Panc1 (cell line): ENCODE data around the gene TAF6L. TPM values are rescaled to one million over a fixed set of nuclear protein-coding genes. Genes with fewer than 3 reads are reported as not detected.
"Not testable (repeated sequence)": the region's sequence is repeated elsewhere in the genome, so short reads cannot be mapped to it uniquely, and the experiment has no call there.

Experiments used
- ATAC-seq: fragments of 200-7000 bp; cut with Tn5 transposase; 2 replicates; pipeline ENCODE4 v1.9.1; 2020; ENCODE audit warnings: mild to moderate bottlenecking, moderate library complexity
- BruUV-seq: library from RNA; stranded (reverse); fragments of 400-500 nt; replicated peaks from 2 replicates; lab custom pipeline; 2021; lab: Mats Ljungman, UMichigan
- CTCF ChIA-PET: fragments of 300-600 bp; sonication (Branson Sonifier 250); formaldehyde crosslinking; loops from one replicate; lab custom pipeline; 2022; ENCODE audit warnings: antibody characterized with exemption; lab: Charles Lee
- POLR2A ChIA-PET: fragments of 300-600 bp; sonication (Branson Sonifier 250); formaldehyde crosslinking; loops from one replicate; lab custom pipeline; 2022; ENCODE audit warnings: antibody characterized with exemption; lab: Charles Lee
- DNase-seq: peaks from one replicate; pipeline ENCODE4 v3.0.0-alpha.2; 2010; ENCODE audit warnings: low read depth, low spot score
- H3K27ac ChIP-seq: 2 replicates; pipeline ENCODE4 v1.5.1; 2011; ENCODE audit warnings: mild to moderate bottlenecking, low read length, inconsistent platforms
- H3K27me3 ChIP-seq: fragments of 200-500 bp; sonication (Bioruptor generic); 2 replicates; pipeline ENCODE4 v1.6.0; 2014; ENCODE audit warnings: low read length, inconsistent platforms; ENCODE audit not compliant: control insufficient read depth, insufficient read depth
- H3K36me3 ChIP-seq: fragments of 200-500 bp; sonication (Bioruptor generic); 2 replicates; pipeline ENCODE4 v1.5.1; 2014; ENCODE audit warnings: inconsistent platforms, mild to moderate bottlenecking, low read length, moderate library complexity; ENCODE audit not compliant: control insufficient read depth, insufficient read depth
- H3K4me1 ChIP-seq: 2 replicates; pipeline ENCODE4 v1.5.1; 2011; ENCODE audit warnings: inconsistent platforms, mild to moderate bottlenecking, low read length, moderate library complexity; ENCODE audit not compliant: control insufficient read depth, insufficient read depth
- H3K4me3 ChIP-seq, 2 experiments: 2 replicates each; pipeline ENCODE4 v1.5.1; 2011 to 2012; ENCODE audit warnings: low read depth in 2 of 2, low read length in 2 of 2, mild to moderate bottlenecking in 2 of 2, inconsistent platforms in 1 of 2, moderate library complexity in 1 of 2
- H3K9me3 ChIP-seq: fragments of 200-500 bp; sonication (Bioruptor generic); 2 replicates; pipeline ENCODE4 v1.5.1; 2014; ENCODE audit warnings: low read depth, mild to moderate bottlenecking, inconsistent platforms, low read length, moderate library complexity; ENCODE audit not compliant: control insufficient read depth, insufficient read depth
- CTCF ChIP-seq: fragments of 450-650 bp; IDR thresholded peaks from 2 replicates; pipeline ENCODE4 v1.5.1; 2017; ENCODE audit warnings: mild to moderate bottlenecking
- POLR2AphosphoS5 ChIP-seq: IDR thresholded peaks from 2 replicates; pipeline ENCODE4 v1.6.1; 2012; ENCODE audit warnings: mild to moderate bottlenecking, low read depth, low read length, moderate library complexity
- REST ChIP-seq, 2 experiments: IDR thresholded peaks; 2 replicates each; pipeline ENCODE4 v1.6.1; 2011 to 2012; ENCODE audit warnings: low read depth in 2 of 2, control low read depth in 1 of 2, low read length in 1 of 2, mild to moderate bottlenecking in 1 of 2, moderate library complexity in 1 of 2; ENCODE audit not compliant: insufficient read depth in 1 of 2
- SIN3A ChIP-seq: IDR thresholded peaks from 2 replicates; pipeline ENCODE4 v1.6.1; 2012; ENCODE audit warnings: low read depth, mild to moderate bottlenecking, low read length, moderate library complexity, borderline replicate concordance; ENCODE audit not compliant: insufficient read depth
- TCF7L2 ChIP-seq: IDR thresholded peaks from 2 replicates; pipeline ENCODE4 v1.6.1; 2011; ENCODE audit warnings: mild to moderate bottlenecking, low read depth, low read length, inconsistent platforms
- in situ Hi-C: cut with HindIII; loops from 2 replicates; pipeline ENCODE4 v1.10.0; 2016; ENCODE audit warnings: low sequenced_read_pairs, low pct_unique_long_range_greater_than_20kb
- intact Hi-C: fragments of 100-400 bp; cut with micrococcal nuclease; formaldehyde crosslinking; loops from one replicate; pipeline ENCODE4 v1.10.0; 2022; ENCODE audit not compliant: unreplicated experiment
- total RNA-seq: library from RNA; stranded (reverse); gene quantifications from one replicate; pipeline ENCODE4 v1.2.1, GENCODE V29; 2021; ENCODE audit not compliant: unreplicated experiment

Gene TAF6L
- total RNA-seq, 1 experiment from 2014 or later: 32.6 TPM

GRCh38 chr11:62728171-62728988, 42.8 kb upstream of the TAF6L start, which contains the start of gene TTC9C:
TTC9C (plus strand) TSS chr11:62728486; CDS start chr11:62728849, 363 bp downstream.
- in situ Hi-C loops: no loop called here

GRCh38 chr11:62730076-62730475, 41.1 kb upstream of the TAF6L start:
- Histone ChIP-seq H3K27ac (peak overlapping the region; percentile 46), H3K36me3 (peaks cover 12% of the 10 kb centered on the region), H3K4me3 (peak overlapping the region; percentile 68 to 100)
- BruUV-seq, intact Hi-C loops, DNase-seq, H3K9me3 ChIP-seq, H3K27me3 ChIP-seq, ATAC-seq, in situ Hi-C loops, H3K4me1 ChIP-seq: not testable (repeated sequence)
- ChIA-PET POLR2A (interaction anchor here (0.6 kb wide), 1 partner anchor 22 kb away, joined by 3 read pairs; no protein-coding TSS in a partner anchor), CTCF (interaction anchor here (0.7 kb wide), 1 partner anchor 59 kb away, joined by 11 read pairs; no protein-coding TSS in a partner anchor)

More at GRCh38 chr11:62728171-62728988, 42.8 kb upstream of the TAF6L start, which contains the start of gene TTC9C:
- POLR2A ChIA-PET: interaction anchor here (0.7 to 2.4 kb wide), 3 partner anchors 23 to 63 kb away, joined by 3 to 7 read pairs (median 5); partner anchors contain the start of genes C11orf98, CSKMT and ZBTB3
- TF ChIP-seq TCF7L2: 0 out of 2 replicates have a peak, but pooled peaks have one; percentile 28
- 0 out of 2 replicates have a peak, but pooled peaks have one; percentile 59 for TF ChIP-seq SIN3A
- no peak for TF ChIP-seq CTCF
- no peak for TF ChIP-seq REST (IDR thresholded peaks at IDR 0.05; ENCODE audit: insufficient read depth in 1 of 2, low read depth in 2 of 2, low read length in 1 of 2)
- TF ChIP-seq POLR2AphosphoS5: peak; percentile 77; the same call in 1 of the 2 replicates
- H3K9me3 ChIP-seq: no peaks in the 10 kb centered on the region
- H3K4me3 ChIP-seq: peak within 1 kb of the TSS; percentile 68 to 100
- CTCF ChIA-PET: no interaction called here
- ATAC-seq (peak; percentile 78), DNase-seq (no peak)
- peak within 1 kb of the TSS; percentile 99 for H3K27ac ChIP-seq
- no peaks in the 10 kb centered on the region for H3K27me3 ChIP-seq
- intact Hi-C loops: no loop called here
- peaks cover 9% of the 10 kb centered on the region for H3K4me1 ChIP-seq
- peaks cover 23% of the 10 kb centered on the region for H3K36me3 ChIP-seq
- TSS peak; percentile 94 for BruUV-seq
